ENCODE results near the gene STPG2.

DNA sequence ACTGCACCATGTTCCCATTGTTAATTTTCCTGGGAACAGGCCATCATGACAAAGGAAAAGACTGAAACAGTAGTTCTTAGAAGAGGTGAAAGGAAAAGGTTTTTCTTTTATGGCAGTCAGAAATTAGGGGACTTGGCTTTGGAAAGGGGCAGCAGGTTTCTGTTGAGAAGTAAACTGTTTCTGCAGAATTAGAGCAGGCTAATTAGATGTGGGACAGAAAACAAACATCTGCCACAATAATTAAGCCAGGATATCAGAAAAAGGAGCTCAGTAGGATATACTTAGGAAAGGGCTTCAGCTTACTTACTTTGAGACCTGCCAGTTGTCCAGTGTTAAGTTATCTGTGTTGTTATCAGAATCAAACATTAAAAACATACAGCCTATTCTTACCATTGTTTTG lies 36.7 kb upstream of the STPG2 start:
- TF ChIP-seq CTCF (IDR thresholded peaks at IDR 0.05) = no peak
- TF ChIP-seq POLR2A (IDR thresholded peaks at IDR 0.05) = no peak
